Lower lobe of right lung (tissue), 2 donors: ENCODE measurements around the gene WDR36. TPM values are rescaled to one million over a fixed set of nuclear protein-coding genes. Genes with fewer than 3 reads are reported as not detected.

Experiments
- ATAC-seq, 2 donors: fragments of 200-7000 bp; cut with Tn5 transposase; one replicate each; pipeline ENCODE4 v1.9.1; 2020 to 2022; ENCODE audit warnings: mild to moderate bottlenecking in 2 of 2, moderate library complexity in 2 of 2
- DNase-seq: peaks from one replicate; pipeline ENCODE4 v3.0.0-alpha.2; 2020
- H3K27ac ChIP-seq: fragments of 200-600 bp; one replicate; pipeline ENCODE4 v1.8.0; 2022
- H3K27me3 ChIP-seq: fragments of 200-600 bp; one replicate; pipeline ENCODE4 v1.8.0; 2022; ENCODE audit warnings: low read depth
- H3K36me3 ChIP-seq: fragments of 200-600 bp; one replicate; pipeline ENCODE4 v1.8.0; 2022; ENCODE audit warnings: mild to moderate bottlenecking
- H3K4me1 ChIP-seq: fragments of 200-600 bp; one replicate; pipeline ENCODE4 v1.8.0; 2022
- H3K4me3 ChIP-seq: fragments of 200-600 bp; one replicate; pipeline ENCODE4 v1.8.0; 2022; ENCODE audit warnings: mild to moderate bottlenecking
- H3K9me3 ChIP-seq: fragments of 200-600 bp; one replicate; pipeline ENCODE4 v1.8.0; 2022
- intact Hi-C: fragments of 100-400 bp; cut with DNase I; formaldehyde crosslinking; loops from one replicate; pipeline ENCODE4 v1.11.0; 2022
- total RNA-seq: library from RNA; stranded (reverse); fragmentation: NEBNext Ultra II Directional; extraction: Animal tissue kit (Norgen Biotek cat#: 25700); gene quantifications from one replicate; pipeline ENCODE4 v1.2.1, GENCODE V29; 2021
- TF ChIP-seq, protein P1 (sequence below): fragments of 200-600 bp; IDR thresholded peaks from one replicate; pipeline ENCODE4 v1.8.0; 2022; ENCODE audit warnings: antibody characterized with exemption, mild to moderate bottlenecking
- donor health status: DM: no; HTN: yes; CAD: no; lungs with severe emphysema.

Gene WDR36
- total RNA-seq, 1 donor from 2014 or later: 27.7 TPM

DNA sequence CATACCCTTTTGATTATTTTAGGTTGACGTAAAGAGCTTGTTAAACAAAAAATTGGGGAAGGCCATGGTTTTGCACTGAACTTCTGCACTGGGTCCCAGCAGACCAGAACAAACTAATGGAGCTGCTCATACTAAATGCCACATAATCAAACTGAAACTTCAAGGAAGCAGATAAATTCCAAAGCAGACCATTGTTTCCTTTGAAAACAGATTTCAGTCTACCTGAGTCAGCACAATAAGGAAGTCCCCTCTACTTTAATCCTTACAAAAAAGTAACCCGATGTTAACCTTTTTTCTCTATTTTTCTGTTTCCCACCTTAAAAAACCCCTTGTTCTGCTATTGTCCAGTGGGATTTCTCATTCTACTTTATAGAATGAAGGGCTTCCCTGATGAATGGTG lies 39.2 kb downstream of the WDR36 start:
- ATAC-seq (no peak), DNase-seq (no peak)
- peaks cover 30% of the 10 kb centered on the region for H3K36me3 ChIP-seq
- H3K4me1 ChIP-seq: no peaks in the 10 kb centered on the region
- H3K27me3 ChIP-seq: no peaks in the 10 kb centered on the region
- intact Hi-C loops: no loop called here
- TF ChIP-seq, protein P1, sequence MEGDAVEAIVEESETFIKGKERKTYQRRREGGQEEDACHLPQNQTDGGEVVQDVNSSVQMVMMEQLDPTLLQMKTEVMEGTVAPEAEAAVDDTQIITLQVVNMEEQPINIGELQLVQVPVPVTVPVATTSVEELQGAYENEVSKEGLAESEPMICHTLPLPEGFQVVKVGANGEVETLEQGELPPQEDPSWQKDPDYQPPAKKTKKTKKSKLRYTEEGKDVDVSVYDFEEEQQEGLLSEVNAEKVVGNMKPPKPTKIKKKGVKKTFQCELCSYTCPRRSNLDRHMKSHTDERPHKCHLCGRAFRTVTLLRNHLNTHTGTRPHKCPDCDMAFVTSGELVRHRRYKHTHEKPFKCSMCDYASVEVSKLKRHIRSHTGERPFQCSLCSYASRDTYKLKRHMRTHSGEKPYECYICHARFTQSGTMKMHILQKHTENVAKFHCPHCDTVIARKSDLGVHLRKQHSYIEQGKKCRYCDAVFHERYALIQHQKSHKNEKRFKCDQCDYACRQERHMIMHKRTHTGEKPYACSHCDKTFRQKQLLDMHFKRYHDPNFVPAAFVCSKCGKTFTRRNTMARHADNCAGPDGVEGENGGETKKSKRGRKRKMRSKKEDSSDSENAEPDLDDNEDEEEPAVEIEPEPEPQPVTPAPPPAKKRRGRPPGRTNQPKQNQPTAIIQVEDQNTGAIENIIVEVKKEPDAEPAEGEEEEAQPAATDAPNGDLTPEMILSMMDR: no peak
- H3K4me3 ChIP-seq: no peak overlapping the region
- no peaks in the 10 kb centered on the region for H3K9me3 ChIP-seq
- no peak overlapping the region for H3K27ac ChIP-seq

DNA sequence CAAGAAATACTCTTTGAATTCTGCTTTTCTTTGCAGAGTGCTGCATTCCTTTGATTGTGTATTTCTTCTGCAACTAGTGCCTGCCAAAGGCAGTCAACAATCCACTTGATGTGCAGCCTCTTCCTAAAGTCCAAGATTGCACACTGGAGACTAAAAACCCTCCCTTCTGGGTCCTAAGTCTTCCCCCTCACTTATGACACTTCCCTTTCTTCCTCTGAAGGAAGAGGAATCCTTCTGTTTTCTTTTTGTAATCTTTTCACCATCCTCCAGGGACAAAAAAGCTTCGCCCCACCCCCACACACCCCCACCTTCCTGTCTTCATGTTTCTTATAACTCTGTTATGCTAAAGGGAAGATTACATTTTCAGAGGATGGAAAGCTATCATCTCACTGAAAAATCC lies 39.9 kb downstream of the WDR36 start:
- peaks cover 23% of the 10 kb centered on the region for H3K36me3 ChIP-seq
- ATAC-seq: no peak
- no peaks in the 10 kb centered on the region for H3K27me3 ChIP-seq
- DNase-seq: no peak
- H3K4me1 ChIP-seq: no peaks in the 10 kb centered on the region
- H3K27ac ChIP-seq: no peak overlapping the region
- intact Hi-C loops: no loop called here
- H3K4me3 ChIP-seq: no peak overlapping the region
- TF ChIP-seq, protein P1: no peak
- no peaks in the 10 kb centered on the region for H3K9me3 ChIP-seq

DNA sequence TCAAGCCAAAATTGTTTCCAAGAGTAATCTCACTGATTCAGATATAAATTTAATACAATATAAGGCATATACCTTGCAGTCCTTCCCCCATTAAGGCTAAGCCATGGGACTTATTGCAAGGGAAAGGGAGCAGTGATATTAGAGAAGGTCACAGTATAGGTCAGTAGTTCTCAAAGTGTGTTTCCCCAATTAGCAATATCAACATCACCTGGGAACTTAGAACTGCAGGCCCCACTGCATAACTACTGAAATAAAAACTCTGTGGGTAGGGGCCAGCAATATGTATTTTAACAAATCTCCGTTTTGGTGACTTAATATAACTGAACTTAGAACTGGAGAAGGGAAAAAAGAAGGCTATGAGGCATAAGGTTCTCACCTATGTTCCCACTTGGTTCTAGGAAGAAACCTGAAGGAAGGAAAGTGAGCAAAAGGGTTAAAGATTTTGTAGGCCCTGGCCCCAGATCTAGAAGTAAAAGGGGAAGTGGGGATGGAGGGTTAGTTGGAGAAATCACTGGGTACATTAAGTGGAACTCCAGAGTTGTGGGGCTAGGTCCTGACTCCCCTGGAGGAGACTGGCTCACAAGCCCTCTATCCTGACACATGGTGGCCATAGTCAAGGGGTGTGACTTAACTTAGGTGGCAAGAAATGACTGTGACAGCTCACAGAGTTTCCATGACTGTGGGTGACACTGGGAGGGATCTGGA lies 40.7 kb downstream of the WDR36 start:
- peaks cover 15% of the 10 kb centered on the region for H3K36me3 ChIP-seq
- no peak for DNase-seq
- no peak for ATAC-seq
- H3K4me3 ChIP-seq: no peak overlapping the region
- H3K27me3 ChIP-seq: no peaks in the 10 kb centered on the region
- H3K4me1 ChIP-seq: no peaks in the 10 kb centered on the region
- intact Hi-C loops: no loop called here
- H3K27ac ChIP-seq: no peak overlapping the region
- TF ChIP-seq, protein P1: no peak
- H3K9me3 ChIP-seq: no peaks in the 10 kb centered on the region

DNA sequence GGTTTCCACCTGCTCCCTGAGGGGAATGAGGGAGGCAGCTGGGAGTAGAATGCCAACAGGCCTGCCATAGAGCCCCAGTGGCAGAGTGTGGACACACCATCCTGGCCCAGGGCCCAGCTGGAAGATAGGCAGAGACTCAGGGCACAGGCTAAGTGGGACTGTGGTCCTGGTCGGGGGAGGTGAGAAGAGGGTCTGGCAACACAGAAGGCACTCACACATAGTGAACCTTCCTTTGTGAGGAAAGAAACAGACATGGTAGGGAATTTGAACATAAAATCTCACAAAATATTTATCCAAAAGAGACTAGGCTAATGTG lies 41.2 kb downstream of the WDR36 start:
- TF ChIP-seq, protein P1: no peak
- Histone ChIP-seq H3K4me3 (no peak overlapping the region), H3K9me3 (no peaks in the 10 kb centered on the region), H3K27ac (no peak overlapping the region), H3K4me1 (no peaks in the 10 kb centered on the region), H3K36me3 (peaks cover 11% of the 10 kb centered on the region), H3K27me3 (no peaks in the 10 kb centered on the region)
- ATAC-seq (no peak), DNase-seq (no peak)
- intact Hi-C loops: no loop called here

DNA sequence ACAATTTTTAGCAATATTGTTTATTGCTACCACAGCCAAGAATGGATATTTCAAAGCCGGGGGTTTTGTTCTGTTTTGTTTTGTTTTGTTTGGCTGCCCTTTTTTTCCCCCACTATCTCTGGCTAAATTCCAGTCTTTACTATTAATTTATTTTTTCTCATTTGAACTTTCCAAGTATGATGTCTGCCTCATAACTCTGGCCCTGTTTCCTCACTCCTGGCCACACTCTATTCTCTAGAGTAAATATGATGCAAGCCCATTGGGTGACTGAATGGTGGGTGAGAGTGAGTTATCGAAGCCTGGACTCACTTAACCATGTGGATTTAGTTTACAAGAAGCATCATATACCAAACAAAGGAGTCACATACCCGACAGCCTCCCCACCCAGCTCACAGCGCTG lies 41.9 kb downstream of the WDR36 start:
- no peak for DNase-seq
- TF ChIP-seq, protein P1: no peak
- no peak overlapping the region for H3K4me3 ChIP-seq
- no peak for ATAC-seq
- no peak overlapping the region for H3K27ac ChIP-seq
- H3K9me3 ChIP-seq: no peaks in the 10 kb centered on the region
- no peaks in the 10 kb centered on the region for H3K4me1 ChIP-seq
- H3K27me3 ChIP-seq: no peaks in the 10 kb centered on the region
- intact Hi-C loops: no loop called here
- H3K36me3 ChIP-seq: peaks cover 6% of the 10 kb centered on the region

DNA sequence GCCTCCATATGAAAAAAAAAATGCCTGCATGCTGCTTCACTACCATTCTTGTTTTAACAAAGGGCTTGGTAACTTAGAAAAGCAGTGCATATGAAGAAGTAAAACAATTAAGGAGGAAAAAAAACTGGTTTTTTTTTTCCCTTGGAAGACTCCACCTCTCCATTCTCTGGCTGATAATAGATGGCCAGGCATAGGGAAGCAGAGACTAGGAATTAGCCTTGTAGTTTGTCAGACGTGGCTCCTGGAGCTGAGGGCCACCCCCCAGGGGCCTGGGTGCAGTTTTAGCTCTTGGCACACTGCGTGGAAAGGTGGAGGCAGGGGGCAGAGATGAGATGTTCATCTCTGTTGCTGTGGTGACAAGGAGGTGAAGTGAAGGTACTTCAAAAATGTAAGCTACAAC lies 42.7 kb downstream of the WDR36 start:
- no peaks in the 10 kb centered on the region for H3K36me3 ChIP-seq
- H3K4me1 ChIP-seq: no peaks in the 10 kb centered on the region
- TF ChIP-seq, protein P1: no peak
- no peak overlapping the region for H3K27ac ChIP-seq
- no peak overlapping the region for H3K4me3 ChIP-seq
- DNase-seq (no peak), ATAC-seq (no peak)
- H3K27me3 ChIP-seq: no peaks in the 10 kb centered on the region
- H3K9me3 ChIP-seq: no peaks in the 10 kb centered on the region
- intact Hi-C loops: no loop called here
